ENCODE results near the gene ZFR.
"Not testable (repeated sequence)": the region's sequence is repeated elsewhere in the genome, so short reads cannot be mapped to it uniquely, and the experiment has no call there.

Gene ZFR

GRCh38 chr5:32353420-32353819, 91.1 kb downstream of the ZFR start:
- DNase-seq: no peak

- no peak for DNase-seq
Measured at GRCh38 chr5:32352685-32353084, 91.9 kb downstream of the ZFR start.

GRCh38 chr5:32346869-32347268, 97.7 kb downstream of the ZFR start:
- DNase-seq: no peak

GRCh38 chr5:32343058-32343672, 101.4 kb downstream of the ZFR start:
- no peak for DNase-seq

- no peak for DNase-seq
Measured at GRCh38 chr5:32342656-32343055, 101.9 kb downstream of the ZFR start.

GRCh38 chr5:32339878-32340277, 104.7 kb downstream of the ZFR start:
- no peak for DNase-seq

GRCh38 chr5:32339198-32339597, 105.3 kb downstream of the ZFR start:
- peak; percentile 11 for DNase-seq

GRCh38 chr5:32332966-32333365, 111.6 kb downstream of the ZFR start:
- DNase-seq: no peak

GRCh38 chr5:32332361-32332760, 112.2 kb downstream of the ZFR start:
- DNase-seq: no peak

- DNase-seq: no peak
Measured at GRCh38 chr5:32331935-32332274, 112.6 kb downstream of the ZFR start.

- peak; percentile 22 for DNase-seq
Measured at GRCh38 chr5:32331217-32331934, 113.2 kb downstream of the ZFR start.

GRCh38 chr5:32330126-32330971, 114.2 kb downstream of the ZFR start:
- no peak for DNase-seq

GRCh38 chr5:32329395-32329834, 115.1 kb downstream of the ZFR start:
- DNase-seq: peak; percentile 30

GRCh38 chr5:32326216-32326772, 118.2 kb downstream of the ZFR start:
- no peak for DNase-seq

GRCh38 chr5:32325616-32326015, 118.9 kb downstream of the ZFR start:
- no peak for DNase-seq

- DNase-seq: no peak
Measured at GRCh38 chr5:32325062-32325461, 119.5 kb downstream of the ZFR start.

- DNase-seq: no peak
Measured at GRCh38 chr5:32323741-32324140, 120.8 kb downstream of the ZFR start.

- DNase-seq: no peak
Measured at GRCh38 chr5:32322882-32323281, 121.7 kb downstream of the ZFR start.

GRCh38 chr5:32321787-32322186, 122.8 kb downstream of the ZFR start:
- DNase-seq: not testable (repeated sequence)

GRCh38 chr5:32320576-32320975, 124.0 kb downstream of the ZFR start:
- no peak for DNase-seq

GRCh38 chr5:32319926-32320543, 124.5 kb downstream of the ZFR start:
- DNase-seq: no peak

- no peak for DNase-seq
Measured at GRCh38 chr5:32319392-32319791, 125.1 kb downstream of the ZFR start.

GRCh38 chr5:32317041-32317440, 127.5 kb downstream of the ZFR start:
- no peak for DNase-seq
